Dendritic cell treated with granulocyte-macrophage colony-stimulating factor and Interleukin-4, amounts not matched to agents 40 ng/mL and 50 ng/mL, for 4 days (primary cell): Measurements from ENCODE around the gene NXPH3.

ENCODE experiments used
- H3K27ac Mint-ChIP-seq: one replicate; pipeline ENCODE4 v1.8.0; 2022; ENCODE audit warnings: mild to moderate bottlenecking, mixed read lengths
- H3K27me3 Mint-ChIP-seq: one replicate; pipeline ENCODE4 v1.8.0; 2022; ENCODE audit warnings: mild to moderate bottlenecking, mixed read lengths
- H3K36me3 Mint-ChIP-seq: one replicate; pipeline ENCODE4 v1.8.0; 2022; ENCODE audit warnings: low read depth, mixed read lengths
- H3K4me1 Mint-ChIP-seq: one replicate; pipeline ENCODE4 v1.8.0; 2022; ENCODE audit warnings: low read depth, mixed read lengths
- H3K4me3 Mint-ChIP-seq: one replicate; pipeline ENCODE4 v1.8.0; 2022; ENCODE audit warnings: mild to moderate bottlenecking, moderate library complexity, mixed read lengths
- H3K9me3 Mint-ChIP-seq: one replicate; pipeline ENCODE4 v1.8.0; 2022; ENCODE audit warnings: mixed read lengths
- intact Hi-C: fragments of 100-400 bp; cut with micrococcal nuclease; formaldehyde crosslinking; loops from one replicate; pipeline ENCODE4 v1.15.0; 2022

Gene NXPH3

DNA sequence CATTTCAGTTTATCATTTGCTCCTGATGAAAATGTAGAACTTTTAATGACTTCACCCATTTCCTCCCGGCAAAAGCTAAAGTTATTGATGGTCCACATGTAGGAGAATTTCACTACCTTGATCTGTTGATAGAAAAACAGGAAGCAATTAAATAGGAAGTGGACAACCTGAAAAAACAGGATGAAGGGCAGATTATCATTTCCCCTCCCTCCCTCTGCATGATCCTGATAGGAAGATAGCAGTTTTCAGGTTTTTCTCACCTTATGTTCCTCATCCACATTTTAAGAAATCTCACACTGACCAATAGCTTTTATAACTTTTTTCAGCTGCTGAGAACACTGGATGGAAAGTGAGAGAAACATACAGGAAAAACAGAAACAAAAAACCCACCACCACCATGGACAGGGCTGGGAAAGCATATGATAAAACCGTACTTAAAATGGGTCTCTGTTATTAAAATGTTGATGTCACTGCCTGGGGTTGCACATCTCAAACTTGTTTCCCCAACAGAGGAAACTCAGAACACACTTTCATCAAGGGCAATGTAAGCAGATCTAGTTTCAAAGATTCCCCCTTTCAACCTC, 46.4 kb downstream of the NXPH3 start:
- Mint-ChIP-seq H3K4me1 (peaks cover 12% of the 10 kb centered on the region), H3K9me3 (no peaks in the 10 kb centered on the region), H3K27ac (no peak overlapping the region), H3K27me3 (no peaks in the 10 kb centered on the region), H3K36me3 (peaks cover 75% of the 10 kb centered on the region), H3K4me3 (no peak overlapping the region)
- intact Hi-C loops = no loop called here

DNA sequence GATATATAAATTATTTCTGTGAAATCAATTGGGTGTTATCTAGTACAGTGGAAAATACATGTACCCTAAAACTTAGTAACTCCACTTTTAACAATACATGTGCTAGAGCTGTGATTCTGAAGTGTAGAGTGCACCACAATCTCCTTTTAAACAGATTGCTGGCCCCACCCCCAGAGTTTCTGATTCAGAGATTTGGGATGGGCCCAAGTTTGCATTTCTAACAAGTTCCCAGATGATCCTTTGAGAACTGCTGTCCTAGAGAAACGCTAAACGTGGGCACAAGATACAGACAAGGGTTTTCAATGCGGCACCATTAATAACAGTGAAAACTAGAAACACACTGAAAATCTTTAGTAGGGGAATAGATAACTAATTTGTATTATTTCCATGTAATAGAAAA, 49.2 kb downstream of the NXPH3 start:
- Mint-ChIP-seq H3K4me3 (no peak overlapping the region), H3K27me3 (no peaks in the 10 kb centered on the region), H3K27ac (no peak overlapping the region), H3K4me1 (peaks cover 15% of the 10 kb centered on the region), H3K36me3 (peaks cover 55% of the 10 kb centered on the region), H3K9me3 (no peaks in the 10 kb centered on the region)
- intact Hi-C loops = no loop called here

- no peaks in the 10 kb centered on the region for H3K27me3 Mint-ChIP-seq
- no peak overlapping the region for H3K4me3 Mint-ChIP-seq
- H3K9me3 Mint-ChIP-seq = no peaks in the 10 kb centered on the region
- H3K27ac Mint-ChIP-seq = no peak overlapping the region
- intact Hi-C loops = no loop called here
- H3K4me1 Mint-ChIP-seq = peaks cover 22% of the 10 kb centered on the region
- H3K36me3 Mint-ChIP-seq = peaks cover 19% of the 10 kb centered on the region
Measured at GRCh38 chr17:49629447-49629846, 53.8 kb downstream of the NXPH3 start.

GRCh38 chr17:49630113-49630900, 54.6 kb downstream of the NXPH3 start:
- Mint-ChIP-seq H3K4me3 (no peak overlapping the region), H3K36me3 (peaks cover 19% of the 10 kb centered on the region)
- intact Hi-C loops = loop anchor here (10.0 kb wide), 2 partner anchors 56 to 64 kb away; partner anchors contain the start of gene NXPH3

DNA sequence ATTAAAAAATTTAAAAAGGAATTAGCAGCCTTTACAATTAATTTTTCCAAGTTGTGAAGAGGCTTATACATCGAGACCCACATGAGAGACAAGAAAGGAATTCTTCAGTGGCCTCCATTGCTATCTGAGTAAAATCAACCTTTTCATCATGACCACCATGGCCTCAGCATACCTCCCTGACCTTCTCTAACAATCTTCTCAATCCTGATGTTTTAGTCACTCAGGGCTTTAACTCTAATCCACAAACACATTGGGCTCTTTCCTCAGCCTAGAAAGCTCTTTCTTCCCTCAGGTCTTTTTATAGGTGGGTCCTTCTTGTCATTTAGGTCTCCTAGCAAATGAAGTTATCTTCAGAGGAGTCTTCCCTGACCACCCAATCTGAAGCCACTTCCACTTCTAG, 55.8 kb downstream of the NXPH3 start:
- peak overlapping the region; percentile 4 for H3K27ac Mint-ChIP-seq
- no peaks in the 10 kb centered on the region for H3K9me3 Mint-ChIP-seq
- H3K4me3 Mint-ChIP-seq = no peak overlapping the region
- H3K36me3 Mint-ChIP-seq = peaks cover 21% of the 10 kb centered on the region
- peaks cover 37% of the 10 kb centered on the region for H3K4me1 Mint-ChIP-seq
- H3K27me3 Mint-ChIP-seq = no peaks in the 10 kb centered on the region
- intact Hi-C loops = loop anchor here (10.0 kb wide), 2 partner anchors 57 to 63 kb away; partner anchors contain the start of gene NXPH3

More at GRCh38 chr17:49630113-49630900, 54.6 kb downstream of the NXPH3 start:
- Mint-ChIP-seq H3K27ac (no peak overlapping the region), H3K4me1 (peaks cover 30% of the 10 kb centered on the region), H3K27me3 (no peaks in the 10 kb centered on the region), H3K9me3 (no peaks in the 10 kb centered on the region)
